Measurements from ENCODE around the gene THYN1.

DNA sequence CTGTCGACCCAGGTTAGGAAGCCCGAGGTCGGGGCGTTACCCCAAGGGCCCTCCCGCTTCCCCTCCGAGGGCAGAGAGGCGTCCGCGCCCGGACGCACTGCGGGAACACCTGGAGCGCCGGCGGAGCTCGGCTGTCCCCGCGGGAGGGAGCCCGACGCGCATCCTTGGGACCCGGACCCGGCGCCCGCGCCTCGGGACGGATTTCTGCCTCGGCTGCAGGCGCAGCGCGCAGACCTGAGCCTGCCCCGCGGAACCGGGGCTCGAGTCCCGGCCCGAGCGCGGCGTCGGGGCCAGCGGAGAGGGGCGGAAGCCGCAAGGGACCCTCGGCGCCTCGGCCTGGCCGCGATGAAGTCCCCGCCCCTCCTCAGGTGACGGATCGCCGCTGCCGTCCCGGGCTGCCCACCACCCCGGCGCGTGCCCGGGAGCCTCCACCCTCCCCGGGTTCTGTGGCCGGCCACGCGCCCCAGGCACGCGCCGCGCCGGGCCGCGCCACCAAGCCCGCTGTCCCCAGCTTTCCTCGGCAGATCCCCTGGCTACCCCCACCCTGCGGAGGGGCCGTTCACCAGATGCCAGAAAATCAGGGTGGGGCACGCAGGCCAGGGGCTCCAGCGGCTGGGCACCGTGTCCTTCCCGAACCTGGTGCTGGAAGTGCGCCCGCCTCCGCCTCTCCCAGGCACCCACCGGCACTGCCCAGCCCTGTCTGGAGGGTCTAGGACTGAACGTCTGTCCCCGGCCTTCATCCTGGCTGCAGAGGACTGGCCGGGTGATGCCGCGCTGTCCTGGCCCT is 23.4 kb upstream of the THYN1 start:
- no peak for TF ChIP-seq CTCF (IDR thresholded peaks at IDR 0.05)
- TF ChIP-seq POLR2A (IDR thresholded peaks at IDR 0.05): no peak
- TF ChIP-seq EP300 (IDR thresholded peaks at IDR 0.05): no peak

All from suprapubic skin (tissue), 3 donors.